Right hindlimb (tissue), 1 donor: ENCODE data around the gene SSU72.
"Not testable (repeated sequence)": the region's sequence is repeated elsewhere in the genome, so short reads cannot be mapped to it uniquely, and the experiment has no call there.

Experiments
- DNase-seq: peaks from one replicate; pipeline ENCODE4 v3.0.0-alpha.2; 2018

The SSU72 gene

GRCh38 chr1:1594602-1595260, 20.1 kb upstream of the SSU72 start:
- DNase-seq = no peak

GRCh38 chr1:1593834-1594601, 19.4 kb upstream of the SSU72 start:
- DNase-seq = no peak

DNA sequence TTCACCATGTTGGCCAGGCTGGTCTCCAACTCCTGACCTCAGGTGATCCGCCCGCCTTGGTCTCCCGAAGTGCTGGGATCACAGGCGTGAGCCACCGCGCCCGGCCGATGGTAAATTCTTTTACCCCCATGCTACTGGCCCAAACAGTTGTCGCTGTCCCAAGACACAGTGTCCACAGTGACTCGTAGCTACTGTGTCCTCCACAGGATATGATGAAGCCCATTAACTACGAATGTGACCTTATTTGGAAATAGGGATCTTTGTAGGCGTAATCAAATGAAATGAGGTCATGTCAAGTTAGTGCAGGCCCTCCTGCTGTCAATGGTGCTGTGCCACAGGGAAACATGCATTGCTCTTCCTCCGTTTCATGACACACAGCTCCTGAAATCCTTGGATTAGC, 16.8 kb upstream of the SSU72 start:
- no peak for DNase-seq

- no peak for DNase-seq
Observed at GRCh38 chr1:1583347-1584010, 8.8 kb upstream of the SSU72 start.

DNA sequence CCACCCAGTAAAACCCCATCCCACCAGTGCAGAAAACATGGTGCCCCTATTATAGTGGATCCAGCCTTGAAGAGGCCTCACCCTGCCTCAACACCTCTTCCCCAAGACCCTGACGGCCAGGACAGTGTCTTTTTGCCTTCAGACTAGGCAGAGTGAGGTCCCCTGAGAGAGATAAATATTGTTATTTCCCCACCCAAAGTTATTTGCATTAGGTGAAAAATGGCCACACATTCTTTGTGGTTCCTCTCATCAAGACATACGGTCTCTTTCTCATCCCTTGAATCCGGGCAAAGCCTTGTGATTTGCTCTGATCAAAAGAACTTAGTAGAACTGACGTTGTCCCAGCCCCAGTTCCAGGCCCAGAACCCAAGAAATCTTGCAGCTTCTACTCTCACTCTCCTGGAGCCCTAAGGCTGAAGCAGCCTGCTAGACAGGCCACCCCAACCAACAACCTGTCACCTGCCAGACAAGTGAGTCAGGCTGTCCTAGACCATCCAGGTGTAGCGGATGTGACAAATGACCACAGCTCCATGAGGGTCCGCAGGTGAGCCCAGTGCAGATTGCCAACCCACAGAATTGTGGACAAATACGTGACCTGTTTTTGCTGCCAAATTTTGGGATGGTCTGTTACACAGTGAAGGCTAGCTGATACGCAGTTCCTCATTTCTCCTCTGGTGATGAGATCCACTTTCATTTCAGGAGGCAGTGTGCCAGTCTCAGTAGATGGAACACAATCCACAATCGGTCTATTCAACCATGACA, 8.1 kb upstream of the SSU72 start:
- DNase-seq = no peak

GRCh38 chr1:1578371-1578940, 3.8 kb upstream of the SSU72 start:
- DNase-seq = no peak

DNA sequence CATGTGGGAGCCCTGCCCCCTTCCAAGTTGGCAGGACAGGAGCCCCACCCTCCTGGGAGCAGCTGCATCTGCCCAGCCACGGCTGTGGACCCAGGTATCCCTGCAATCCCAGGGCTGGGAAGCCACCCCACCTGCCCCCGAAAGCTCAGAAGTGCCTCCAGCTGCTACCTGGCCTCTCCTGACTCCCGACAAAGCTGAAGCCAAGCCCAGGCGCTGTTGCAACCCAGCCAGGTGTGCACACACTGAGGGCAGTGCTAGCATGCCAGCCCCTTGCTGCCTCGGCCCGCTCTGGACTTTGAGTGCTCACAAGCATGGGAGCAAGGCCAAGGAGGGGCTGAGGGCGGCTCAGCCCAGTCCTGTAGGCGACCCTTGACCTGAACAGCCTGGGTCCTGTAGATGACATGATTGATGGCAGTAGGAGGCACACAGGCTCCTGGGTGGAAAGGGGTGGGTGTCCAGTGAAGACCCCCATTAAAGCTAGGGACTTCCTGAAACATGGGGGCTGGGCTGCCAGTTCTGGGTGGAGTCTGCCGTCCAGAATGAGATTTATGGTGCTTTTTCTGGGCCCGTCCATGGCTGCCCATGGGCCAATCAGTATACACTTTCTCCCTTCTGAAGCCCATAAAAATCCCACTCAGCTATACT, 2.8 kb upstream of the SSU72 start:
- no peak for DNase-seq

GRCh38 chr1:1573843-1574720, 581 bp downstream of the SSU72 start:
- DNase-seq = no peak

DNA sequence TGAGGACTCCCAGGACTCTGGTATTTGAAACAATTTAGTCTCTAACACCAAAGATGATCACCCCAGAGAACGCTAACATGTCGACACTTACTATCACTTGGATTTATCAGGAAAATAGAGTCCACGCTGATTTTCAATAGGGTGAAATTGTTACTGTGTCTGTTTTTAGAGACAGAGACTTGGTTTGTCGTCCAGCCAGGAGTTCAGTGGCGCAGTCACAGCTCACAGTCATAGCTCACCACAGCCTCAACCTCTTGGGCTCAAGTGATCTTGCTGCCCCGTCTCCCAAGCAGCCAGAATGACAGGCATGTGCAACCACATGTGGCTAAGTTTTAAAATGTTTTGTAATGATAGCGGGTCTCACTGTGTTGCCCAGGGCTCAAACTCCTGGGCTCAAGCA, 5.3 kb downstream of the SSU72 start:
- no peak for DNase-seq

DNA sequence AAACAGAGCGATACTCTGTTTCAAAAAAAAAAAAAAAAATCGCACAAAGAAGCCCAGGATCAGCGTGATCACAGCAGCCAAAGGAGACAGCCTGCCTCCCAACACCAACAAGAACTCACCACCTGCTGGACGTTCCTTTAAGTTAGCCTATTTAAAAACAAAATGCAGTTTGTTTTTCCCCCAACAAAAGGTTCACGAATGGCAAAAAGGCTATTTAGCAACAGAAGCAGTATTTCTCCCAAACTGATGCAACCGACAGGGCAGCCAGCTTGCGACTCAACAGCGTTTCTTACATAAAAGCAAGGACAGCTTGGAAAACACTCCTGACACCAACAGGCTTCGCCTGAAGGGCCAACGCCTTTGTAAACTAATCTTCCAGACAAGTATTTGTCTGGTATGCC, 6.8 kb downstream of the SSU72 start:
- no peak for DNase-seq

DNA sequence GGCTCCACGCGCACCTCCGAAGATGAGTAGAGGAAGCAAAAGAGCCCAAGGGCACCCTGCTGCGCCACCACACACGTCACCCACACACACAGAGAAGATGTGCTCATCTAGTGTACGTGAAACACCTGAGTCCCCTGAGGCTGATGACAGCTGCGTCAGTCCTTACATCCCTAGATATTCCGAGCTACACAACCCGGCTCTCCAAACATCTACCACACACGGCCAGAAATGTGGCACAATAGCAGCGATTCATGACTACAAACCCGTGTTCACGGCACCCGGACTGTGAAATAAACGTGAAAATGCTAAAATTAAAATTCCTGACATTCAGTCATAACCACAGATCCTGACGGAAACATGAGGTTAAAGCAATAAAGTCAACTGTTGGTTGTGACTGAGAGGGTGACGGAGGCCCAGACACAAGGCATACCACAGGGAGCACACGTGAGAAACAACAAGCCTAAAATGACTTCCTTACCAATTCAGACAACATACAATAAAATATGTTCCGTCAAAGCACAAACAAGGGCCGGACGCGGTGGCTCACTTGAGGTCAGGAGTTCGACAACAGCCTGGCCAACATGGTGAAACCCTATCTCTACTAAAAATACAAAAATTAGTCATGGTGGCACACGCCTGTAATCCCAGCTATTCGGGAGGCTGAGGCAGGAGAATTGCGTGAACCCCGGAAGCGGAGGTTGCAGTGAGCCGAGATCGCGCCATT, 7.3 kb downstream of the SSU72 start:
- DNase-seq = no peak

- no peak for DNase-seq
Observed at GRCh38 chr1:1565340-1565739, 9.3 kb downstream of the SSU72 start.

DNA sequence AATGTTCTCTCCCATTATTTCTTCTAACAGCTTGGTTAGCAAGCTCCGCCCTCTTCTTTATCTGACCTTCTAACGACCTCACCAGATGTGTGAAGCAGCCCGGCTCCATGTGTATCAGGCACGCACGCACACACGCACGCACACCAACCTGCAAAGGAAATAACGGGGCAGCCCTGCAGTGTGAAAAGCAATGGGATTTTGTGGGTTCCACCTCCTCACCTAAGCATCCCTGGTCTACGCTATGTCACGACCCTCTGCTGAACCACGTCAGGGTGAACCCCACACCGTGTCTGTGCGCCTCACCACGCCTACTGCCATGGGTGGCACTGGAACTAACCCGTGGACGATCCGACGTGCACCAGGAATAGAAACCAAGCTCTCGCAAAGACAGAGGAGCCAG, 10.4 kb downstream of the SSU72 start:
- no peak for DNase-seq

DNA sequence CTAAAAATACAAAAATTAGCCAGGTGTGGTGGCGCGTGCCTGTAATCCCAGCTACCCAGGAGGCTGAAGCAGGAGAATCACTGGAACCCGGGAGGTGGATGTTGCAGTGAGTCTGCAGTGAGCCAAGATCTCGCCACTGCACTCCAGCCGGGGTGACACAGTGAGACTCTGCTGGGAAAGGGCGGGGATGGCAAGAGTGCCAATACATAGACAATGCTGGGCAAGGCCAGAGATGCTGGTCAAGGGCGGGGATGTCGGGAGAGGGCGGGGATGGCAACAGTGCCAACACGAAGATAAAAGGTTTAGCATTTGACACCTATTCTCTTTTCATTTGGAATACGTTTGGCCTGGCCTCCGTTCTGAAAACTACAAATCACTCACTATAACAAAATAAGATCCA, 11.0 kb downstream of the SSU72 start:
- DNase-seq = no peak

- DNase-seq = no peak
Observed at GRCh38 chr1:1562556-1563195, 12.0 kb downstream of the SSU72 start.

GRCh38 chr1:1561801-1562470, 12.7 kb downstream of the SSU72 start:
- no peak for DNase-seq

DNA sequence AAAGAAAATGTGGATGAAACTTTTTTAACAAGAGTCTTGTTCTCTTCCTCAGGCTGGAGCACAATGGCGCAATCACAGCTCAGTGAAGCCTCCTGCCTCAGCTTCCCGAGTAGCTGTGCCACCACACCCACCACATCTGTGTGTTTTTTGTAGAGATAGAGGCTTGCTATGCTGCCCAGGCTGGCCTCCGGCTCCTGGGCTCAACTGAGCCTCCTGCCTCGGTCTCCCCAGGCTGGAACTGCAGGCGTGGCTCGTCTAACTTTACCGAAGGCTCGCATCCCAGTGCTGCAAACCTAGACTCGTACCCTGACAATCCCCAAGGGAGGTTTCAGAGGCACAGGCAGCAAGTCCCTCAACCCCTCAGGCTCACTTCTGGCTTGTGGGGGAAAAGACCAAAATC, 14.5 kb downstream of the SSU72 start:
- DNase-seq = no peak

- no peak for DNase-seq
Observed at GRCh38 chr1:1559066-1559465, 15.6 kb downstream of the SSU72 start.

DNA sequence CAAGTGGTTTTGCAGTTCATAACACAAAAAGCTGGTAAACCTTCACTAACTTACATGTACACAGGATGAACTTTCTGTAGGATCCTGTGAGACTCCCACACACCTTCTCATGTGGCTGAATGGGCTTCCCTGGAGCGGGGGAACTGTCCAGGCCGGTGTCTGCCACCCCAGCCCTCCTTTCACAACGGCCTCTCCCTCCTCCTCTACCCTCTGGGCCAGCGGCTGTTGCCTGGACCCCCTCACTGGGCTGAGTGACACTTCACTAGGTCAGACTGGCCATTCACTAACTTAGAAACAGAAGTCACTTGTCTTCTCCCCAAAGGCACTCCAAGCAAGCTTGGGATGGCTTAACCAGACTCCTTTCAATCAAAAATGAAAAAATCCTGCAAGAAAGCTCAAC, 16.1 kb downstream of the SSU72 start:
- DNase-seq = no peak

DNA sequence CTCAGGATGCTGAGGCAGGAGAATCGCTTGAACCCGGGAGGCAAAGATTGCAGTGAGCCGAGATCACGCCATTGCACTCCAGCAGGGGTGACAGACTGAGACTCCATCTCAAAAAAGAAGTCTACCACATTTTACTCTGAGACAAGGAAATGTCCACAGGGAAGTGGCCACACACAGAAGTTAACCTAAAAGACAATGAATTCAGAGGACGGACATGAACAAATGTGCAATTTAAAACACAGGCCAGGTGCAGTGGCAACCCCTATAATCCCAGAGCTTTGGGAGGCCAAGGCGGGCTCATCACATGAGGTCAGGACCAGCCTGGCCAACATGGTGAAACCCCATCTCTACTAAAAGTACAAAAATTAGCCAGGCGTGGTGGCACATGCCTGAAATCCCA, 17.0 kb downstream of the SSU72 start:
- not testable (repeated sequence) for DNase-seq
